ENCODE results near the gene JAKMIP1.
A peak's percentile ranks its signal among the peaks of the same experiment; 100 is the strongest.

The JAKMIP1 gene

GRCh38 chr4:6055436-6055835 is 144.9 kb downstream of the JAKMIP1 start:
- DNase-seq, result no peak

- DNase-seq, result no peak
Observed at GRCh38 chr4:6055030-6055429, 145.3 kb downstream of the JAKMIP1 start.

- DNase-seq, result no peak
Observed at GRCh38 chr4:6054162-6054922, 146.0 kb downstream of the JAKMIP1 start.

DNA sequence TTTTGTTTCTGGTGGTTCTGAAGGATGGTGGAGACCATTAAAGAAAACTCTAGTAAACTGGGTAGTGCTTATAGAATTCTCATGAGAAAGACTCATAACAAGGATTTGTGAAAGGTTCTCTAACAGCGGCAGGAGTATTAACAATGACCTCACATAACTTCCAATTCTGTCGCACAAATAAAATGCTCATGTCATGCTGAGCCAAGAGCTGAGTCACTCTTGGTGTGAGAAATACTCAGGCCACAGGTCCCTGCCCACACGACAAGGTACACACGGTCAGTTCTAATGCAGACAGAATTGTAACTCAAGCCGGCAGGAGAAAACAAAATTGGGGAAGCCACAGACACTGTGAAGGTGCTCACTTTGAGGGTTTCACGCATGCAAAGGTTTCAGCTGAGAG is 147.7 kb downstream of the JAKMIP1 start:
- no peak for DNase-seq

DNA sequence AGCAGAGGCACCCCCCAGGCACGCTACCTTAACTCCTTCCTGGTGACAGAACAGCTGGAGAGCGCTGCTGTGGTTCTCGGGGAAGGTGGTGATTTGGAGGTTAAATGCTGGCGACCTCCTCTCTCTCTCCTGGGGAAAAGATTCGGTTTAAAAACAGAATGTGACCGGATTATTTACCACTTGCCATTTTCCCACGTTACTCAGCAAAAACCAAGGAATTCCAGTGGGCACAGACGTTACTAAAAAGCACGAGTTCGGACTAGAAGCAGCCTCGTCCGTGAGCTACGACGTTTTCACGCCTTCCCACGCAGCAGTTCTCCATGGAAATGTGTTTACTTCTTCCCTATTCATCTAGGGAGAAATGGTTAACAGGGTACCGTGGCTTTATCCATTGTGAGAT is 149.8 kb downstream of the JAKMIP1 start:
- DNase-seq, result no peak

- DNase-seq, result no peak
Observed at GRCh38 chr4:6049985-6050384, 150.4 kb downstream of the JAKMIP1 start.

GRCh38 chr4:6049278-6049677 is 151.1 kb downstream of the JAKMIP1 start:
- DNase-seq, result no peak

GRCh38 chr4:6048537-6048936 is 151.8 kb downstream of the JAKMIP1 start:
- DNase-seq, result peak; percentile 8

DNA sequence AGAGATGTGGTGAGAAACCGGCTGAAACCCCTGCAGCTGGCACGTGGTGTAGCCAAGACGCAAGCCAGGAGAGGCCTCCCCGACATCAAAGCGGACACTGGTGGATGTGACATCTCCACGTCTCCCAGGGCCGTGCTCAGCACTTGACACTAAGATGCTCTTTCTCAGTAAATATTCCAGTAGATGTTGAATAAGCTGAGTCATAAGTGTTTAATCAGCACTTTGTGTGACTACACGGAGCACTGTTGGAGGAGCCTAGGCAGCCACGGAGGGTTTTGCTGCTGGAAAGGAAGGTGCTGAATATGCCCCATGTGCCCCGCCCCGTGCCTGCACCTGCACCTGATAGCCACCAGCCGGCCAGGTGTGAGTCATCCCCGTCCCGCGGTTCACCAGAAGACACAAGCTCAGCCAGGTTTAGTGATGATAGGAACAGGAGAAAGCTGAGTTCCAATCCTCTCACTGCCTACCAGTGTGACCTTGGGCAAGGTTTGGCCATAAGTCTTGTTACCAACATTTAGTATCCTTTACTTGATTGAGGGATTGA is 153.1 kb downstream of the JAKMIP1 start:
- peak; percentile 12 for DNase-seq

GRCh38 chr4:6046526-6047129 is 153.7 kb downstream of the JAKMIP1 start:
- no peak for DNase-seq

- peak; percentile 7 for DNase-seq
Observed at GRCh38 chr4:6044805-6045204, 155.5 kb downstream of the JAKMIP1 start.

DNA sequence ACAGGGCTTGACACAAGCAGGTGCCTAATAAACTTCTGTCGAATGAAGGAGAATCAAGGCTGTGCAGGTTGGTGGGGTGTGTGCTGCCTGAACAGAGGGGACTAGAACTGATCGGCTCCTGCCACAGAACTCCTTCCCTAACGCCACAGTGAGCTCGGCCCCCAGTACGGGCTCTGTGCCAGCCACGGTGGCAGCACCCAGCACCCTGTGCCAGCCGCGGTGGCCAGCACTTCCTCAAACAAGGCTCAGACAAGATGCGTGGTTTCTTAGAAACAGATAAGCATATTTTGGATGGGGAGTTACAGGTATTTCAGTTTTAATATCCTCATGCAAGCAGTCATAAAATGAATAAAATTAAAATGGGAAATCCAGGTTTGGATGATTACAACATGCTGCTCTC is 156.1 kb downstream of the JAKMIP1 start:
- peak; percentile 8 for DNase-seq

- DNase-seq, result no peak
Observed at GRCh38 chr4:6043843-6044242, 156.5 kb downstream of the JAKMIP1 start.

DNA sequence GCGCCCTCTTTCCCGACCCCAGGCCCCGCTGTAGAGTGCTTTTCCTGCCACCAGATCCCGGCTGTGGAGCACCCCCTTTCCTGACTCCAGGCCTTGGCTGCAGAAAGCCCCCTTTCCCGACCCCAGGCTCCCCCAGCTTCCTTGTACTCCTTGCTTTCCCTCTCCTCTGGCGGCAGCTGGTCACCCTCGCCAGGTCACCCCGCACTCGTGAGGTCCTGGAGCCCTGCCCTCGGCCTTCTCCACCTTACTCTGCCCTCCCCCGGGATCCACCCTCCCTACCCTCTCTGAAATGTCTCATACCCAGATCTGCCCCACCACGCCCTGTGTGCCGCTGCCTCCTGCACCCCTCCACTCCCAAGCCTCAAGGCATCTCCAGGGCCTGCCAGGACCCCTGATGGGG is 157.2 kb downstream of the JAKMIP1 start:
- DNase-seq, result no peak

- DNase-seq, result peak; percentile 27
Observed at GRCh38 chr4:6042293-6043063, 157.9 kb downstream of the JAKMIP1 start.

DNA sequence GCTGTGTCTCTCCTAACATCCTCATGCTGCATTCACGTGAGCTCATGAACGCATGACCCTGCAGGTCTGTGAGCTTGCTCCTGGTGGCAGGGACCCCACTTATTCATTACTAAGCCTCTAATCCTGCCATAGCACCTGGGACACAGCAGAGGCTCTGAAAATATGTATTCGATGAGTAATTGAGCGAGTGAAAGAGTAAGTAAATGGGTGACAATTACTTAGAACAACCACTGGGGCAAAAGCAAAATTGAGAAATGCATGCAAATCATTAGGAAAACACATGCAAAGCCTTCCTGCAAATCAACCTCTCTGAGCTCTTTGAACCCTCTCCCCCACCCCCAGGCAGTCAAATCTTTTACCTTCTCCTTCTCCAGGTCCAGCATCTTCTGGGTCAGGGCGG is 158.5 kb downstream of the JAKMIP1 start:
- peak; percentile 61 for DNase-seq

- DNase-seq, result no peak
Observed at GRCh38 chr4:6038711-6039110, 161.6 kb downstream of the JAKMIP1 start.

- DNase-seq, result no peak
Observed at GRCh38 chr4:6035786-6036185, 164.6 kb downstream of the JAKMIP1 start.

- DNase-seq, result no peak
Observed at GRCh38 chr4:6033381-6033780, 167.0 kb downstream of the JAKMIP1 start.

DNA sequence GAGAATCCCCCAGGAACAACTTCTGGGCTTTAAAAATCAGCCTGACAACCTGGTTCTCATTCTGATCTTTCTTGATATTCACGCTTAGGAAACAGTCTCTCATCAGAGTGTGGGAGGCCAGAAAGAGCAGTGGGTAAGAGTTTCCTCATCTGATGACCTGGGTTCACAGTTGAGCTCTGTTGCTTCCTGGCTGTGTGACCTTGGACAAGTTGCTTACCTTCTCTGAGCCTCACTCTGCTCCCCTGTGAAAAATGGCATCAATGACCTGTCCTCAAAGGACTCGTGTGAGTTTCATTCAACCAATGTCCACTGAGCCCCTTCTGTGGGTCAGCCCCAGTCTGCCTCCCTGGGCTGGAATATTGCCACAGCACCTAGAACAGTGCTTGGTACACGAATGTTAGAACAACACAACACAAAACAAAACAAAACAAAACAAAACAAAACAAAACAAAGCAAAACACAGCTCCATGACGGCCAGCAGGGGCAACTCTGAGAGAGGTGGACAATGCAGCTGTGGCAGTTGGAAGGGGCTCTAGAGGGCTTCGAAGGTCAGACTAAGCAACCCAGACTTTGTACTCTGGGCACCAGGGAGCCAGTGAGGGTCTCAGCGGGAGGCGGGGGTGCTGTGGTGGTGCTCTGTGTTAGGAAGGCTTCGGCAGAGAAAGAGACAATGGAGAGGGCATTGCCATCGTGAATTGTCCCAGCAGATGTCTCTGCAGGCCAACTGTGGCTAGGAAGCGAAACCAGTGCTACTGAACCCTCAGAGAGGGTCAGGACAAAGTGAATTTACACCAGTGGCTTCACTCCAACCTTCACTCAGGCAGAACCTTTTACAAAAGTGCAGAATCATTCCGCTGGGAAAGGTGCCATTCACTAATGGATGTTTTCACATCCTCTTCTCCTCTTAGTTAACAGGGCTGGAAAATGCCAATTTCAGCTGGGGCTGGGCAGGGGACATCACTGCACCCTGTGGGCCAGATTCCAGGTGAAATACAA is 167.8 kb downstream of the JAKMIP1 start:
- no peak for DNase-seq

DNA sequence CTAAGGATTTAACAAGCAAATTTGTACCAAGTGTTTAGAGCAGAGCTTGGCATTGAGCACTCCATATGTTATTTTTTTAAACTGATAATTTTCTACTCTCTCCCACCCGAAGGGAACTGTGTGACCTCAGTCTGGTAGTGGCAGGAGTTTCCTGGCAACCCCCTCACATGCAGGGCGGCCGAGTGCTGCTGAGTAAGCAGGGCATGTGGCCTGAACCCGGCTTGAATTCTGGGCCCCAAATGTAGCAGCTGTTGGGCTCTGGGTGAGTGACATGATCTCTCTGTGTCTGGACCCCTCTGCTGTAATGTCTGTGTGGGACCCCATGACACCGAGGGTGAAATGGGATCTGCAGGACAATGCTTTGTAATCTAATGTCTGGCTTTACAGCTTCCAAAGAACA is 168.5 kb downstream of the JAKMIP1 start:
- no peak for DNase-seq

DNA sequence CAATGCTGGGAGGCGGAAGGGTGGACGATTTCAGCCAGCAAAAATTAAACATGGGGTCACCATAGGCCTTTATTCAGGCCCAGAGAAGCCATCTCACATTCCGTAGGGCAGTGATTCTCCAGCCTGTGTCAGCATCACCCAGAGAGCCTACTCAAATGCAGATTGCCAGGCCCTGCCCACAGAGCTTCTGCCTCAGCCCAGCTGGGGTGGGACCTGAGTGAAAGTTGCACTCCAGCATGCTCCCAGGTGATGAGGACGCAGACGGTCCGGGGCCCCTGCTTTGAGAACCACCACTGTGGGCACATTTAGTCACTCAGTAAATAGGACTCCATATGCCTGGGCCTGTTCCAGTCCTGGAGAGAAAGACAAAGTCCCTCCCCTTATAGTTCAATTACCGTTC is 169.7 kb downstream of the JAKMIP1 start:
- DNase-seq, result no peak
